ENCODE measurements around the gene KMT2B.

GRCh38 chr19:35723671-35724070 is 5.9 kb downstream of the KMT2B start:
- TF ChIP-seq MAZ (IDR thresholded peaks at IDR 0.05; ENCODE audit: borderline replicate concordance, low read depth, low read length) (no peak), CTCF (IDR thresholded peaks at IDR 0.05) (no peak), MAFK (IDR thresholded peaks at IDR 0.05; ENCODE audit: partially characterized antibody) (no peak), POLR2A (IDR thresholded peaks at IDR 0.05; ENCODE audit: low read length) (no peak)

Data from A549 (cell line).